SU-DHL-6 (cell line): ENCODE measurements around the gene ZFX.

Experiments used
- CTCF ChIP-seq: fragments of 200-600 bp; sonication (generic); IDR thresholded peaks from one replicate; pipeline ENCODE4 v1.5.1; 2017; ENCODE audit warnings: antibody characterized with exemption, mild to moderate bottlenecking, low read length, moderate library complexity; ENCODE audit not compliant: insufficient read depth, poor library complexity, severe bottlenecking
- EZH2phosphoT487 ChIP-seq: fragments of 200-600 bp; sonication (generic), shearing (Covaris generic); conservative IDR thresholded peaks from 2 replicates; pipeline ENCODE4 v1.6.1; 2018; ENCODE audit warnings: mild to moderate bottlenecking, antibody characterized with exemption, low read length, moderate library complexity, mixed read lengths

GRCh38 chrX:24156177-24156576, 6.6 kb downstream of the ZFX start:
- TF ChIP-seq CTCF = no peak
- no peak for TF ChIP-seq EZH2phosphoT487
